B cell (primary cell): ENCODE results near the gene GATAD2A. TPM values are rescaled to one million over a fixed set of nuclear protein-coding genes. Genes with fewer than 3 reads are reported as not detected.

ENCODE experiments used
- ATAC-seq: fragments of 200-7000 bp; cut with Tn5 transposase; one replicate; pipeline ENCODE4 v1.10.0; 2021; ENCODE audit warnings: low read depth, mild to moderate bottlenecking, moderate number of reproducible peaks, moderate library complexity
- CTCF ChIA-PET: fragments of 350-600 bp; sonication (Branson Sonifier 250); formaldehyde crosslinking; loops from one replicate; lab custom pipeline; 2021; ENCODE audit warnings: antibody characterized with exemption, inconsistent platforms; lab: Charles Lee
- POLR2A ChIA-PET: fragments of 350-600 bp; sonication (Branson Sonifier 250); formaldehyde crosslinking; loops from one replicate; lab custom pipeline; 2021; ENCODE audit warnings: antibody characterized with exemption; lab: Charles Lee
- DNase-seq: peaks from one replicate; pipeline ENCODE4 v3.0.0; 2013
- H2AFZ ChIP-seq: 2 replicates; pipeline ENCODE4 v1.6.1; 2012; ENCODE audit warnings: mild to moderate bottlenecking, low read depth, low read length; ENCODE audit not compliant: insufficient read depth, poor library complexity, severe bottlenecking
- H3K27ac ChIP-seq, 2 donors: 1 replicate in 1 of 2; 2 replicates in 1 of 2; pipeline ENCODE4 v1.5.1; 2012 to 2013; ENCODE audit warnings: low read length in 2 of 2, mild to moderate bottlenecking in 2 of 2, moderate library complexity in 1 of 2
- H3K27me3 ChIP-seq, 4 experiments: fragments of 200-600 bp in 1 of 4; sonication (generic) in 1 of 4; replicated peaks in 1 of 4; 1 replicate in 2 of 4; 2 replicates in 2 of 4; pipeline versions ENCODE4 v1.6.1 to v1.7.0; 2013 to 2016; ENCODE audit warnings: low read length in 3 of 4, mild to moderate bottlenecking in 2 of 4, mixed read lengths in 1 of 4, moderate library complexity in 1 of 4; ENCODE audit not compliant: insufficient read depth in 4 of 4, control insufficient read depth in 3 of 4; ENCODE audit errors: control extremely low read depth in 1 of 4
- H3K36me3 ChIP-seq, 2 experiments: replicated peaks in 1 of 2; 1 replicate in 1 of 2; 2 replicates in 1 of 2; pipeline versions ENCODE4 v1.6.1 to v1.7.1; 2013; ENCODE audit warnings: low read length in 1 of 2; ENCODE audit not compliant: insufficient read depth in 2 of 2, control insufficient read depth in 1 of 2; ENCODE audit errors: control extremely low read depth in 1 of 2, extremely low read depth in 1 of 2
- H3K4me1 ChIP-seq, 2 donors: fragments of 200-600 bp in 1 of 2; sonication (generic) in 1 of 2; 1 replicate in 1 of 2; 2 replicates in 1 of 2; pipeline versions ENCODE4 v1.5.1 to v1.6.1; 2013 to 2017; ENCODE audit warnings: low read length in 2 of 2; ENCODE audit not compliant: control insufficient read depth in 2 of 2, insufficient read depth in 2 of 2
- H3K4me2 ChIP-seq: replicated peaks from 2 replicates; pipeline ENCODE3; 2012; ENCODE audit warnings: mild to moderate bottlenecking, low read depth, low read length; ENCODE audit not compliant: poor library complexity, severe bottlenecking
- H3K4me3 ChIP-seq, 5 experiments: fragments of 200-600 bp in 1 of 5; sonication (generic) in 1 of 5; 1 replicate in 3 of 5; 2 replicates in 2 of 5; pipeline versions ENCODE4 v1.5.1 to v1.7.0; 2011 to 2016; ENCODE audit warnings: low read length in 4 of 5, mild to moderate bottlenecking in 4 of 5, low read depth in 2 of 5, control low read depth in 1 of 5, moderate library complexity in 1 of 5; ENCODE audit not compliant: insufficient read depth in 1 of 5; ENCODE audit errors: control extremely low read depth in 1 of 5, extremely low read depth in 1 of 5
- H3K79me2 ChIP-seq: fragments of 200-600 bp; sonication (generic); one replicate; pipeline ENCODE4 v1.6.0; 2016; ENCODE audit warnings: low read length; ENCODE audit not compliant: control insufficient read depth, insufficient read depth
- H3K9ac ChIP-seq: fragments of 200-600 bp; sonication (generic); 2 replicates; pipeline ENCODE4 v1.6.1; 2017; ENCODE audit warnings: mild to moderate bottlenecking, low read length, moderate library complexity
- H3K9me3 ChIP-seq, 3 donors: one replicate each; pipeline versions ENCODE4 v1.6.1 to v1.7.1; 2013; ENCODE audit warnings: low read length in 2 of 3; ENCODE audit not compliant: control insufficient read depth in 2 of 3, insufficient read depth in 1 of 3; ENCODE audit errors: control extremely low read depth in 1 of 3
- H4K20me1 ChIP-seq: 2 replicates; pipeline ENCODE4 v1.6.0; 2012; ENCODE audit warnings: mild to moderate bottlenecking, low read length; ENCODE audit not compliant: insufficient read depth, control insufficient read depth, poor library complexity, severe bottlenecking
- H3K27ac Mint-ChIP-seq: one replicate; pipeline ENCODE4 v1.8.0; 2021; ENCODE audit warnings: mixed read lengths
- H3K27me3 Mint-ChIP-seq: one replicate; pipeline ENCODE4 v1.8.0; 2021; ENCODE audit warnings: mixed read lengths
- H3K4me1 Mint-ChIP-seq: one replicate; pipeline ENCODE4 v1.8.0; 2021; ENCODE audit warnings: mixed read lengths
- H3K4me3 Mint-ChIP-seq: one replicate; pipeline ENCODE4 v1.8.0; 2021; ENCODE audit warnings: mixed read lengths
- H3K9me3 Mint-ChIP-seq: one replicate; pipeline ENCODE4 v1.8.0; 2022; ENCODE audit warnings: mixed read lengths; ENCODE audit not compliant: insufficient read depth
- EZH2 ChIP-seq: IDR thresholded peaks from 2 replicates; pipeline ENCODE4 v1.6.1; 2012; ENCODE audit warnings: borderline replicate concordance, low read depth, mild to moderate bottlenecking, moderate library complexity, low read length; ENCODE audit not compliant: insufficient read depth, poor library complexity, severe bottlenecking
- WGBS: methylation state at CpG from one replicate; pipeline ENCODE4 v1.1.5; 2013; ENCODE audit warnings: missing lambda C conversion rate; ENCODE audit not compliant: insufficient coverage; 5-methylcytosine and 5-hydroxymethylcytosine counted together
- intact Hi-C: fragments of 100-400 bp; cut with micrococcal nuclease; formaldehyde crosslinking; loops from one replicate; pipeline ENCODE4 v1.10.0; 2022
- polyA plus RNA-seq: library from polyadenylated mRNA; depleted of rRNA; stranded (reverse); fragments of >200 nt; gene quantifications from 2 replicates; pipeline ENCODE4 v1.2.3, GENCODE V29; 2012
- total RNA-seq, 2 donors: library from RNA; stranded (reverse); fragments of 120-200 nt in 1 of 2; gene quantifications; 1 replicate in 1 of 2; 2 replicates in 1 of 2; pipeline versions ENCODE4 v1.2.3 to v1.2.4, GENCODE V29; 2013 to 2022
- TF ChIP-seq, protein P1 (sequence below): fragments of 200-600 bp; IDR thresholded peaks from one replicate; pipeline ENCODE4 v1.8.0; 2022; ENCODE audit warnings: antibody characterized with exemption, mild to moderate bottlenecking

The GATAD2A gene
- total and polyA plus RNA-seq, 2 donors (not counting 1 experiment from before 2014, with no cell fraction given): 28.8 to 76.3 TPM

- DNase-seq (no peak), ATAC-seq (no peak)
- ChIA-PET POLR2A (interaction anchor here (1.1 kb wide), 2 partner anchors 99 to 114 kb away, joined by 3 to 13 read pairs; partner anchors contain the start of gene GMIP), CTCF (interaction anchor here (0.6 to 7.5 kb wide), 5 partner anchors 9 to 429 kb away, joined by 3 to 88 read pairs (median 5); partner anchors contain the start of gene GMIP)
- Mint-ChIP-seq H3K4me1 (peaks cover 15% of the 10 kb centered on the region), H3K27ac (peak overlapping the region; percentile 59), H3K9me3 (no peaks in the 10 kb centered on the region), H3K27me3 (no peaks in the 10 kb centered on the region), H3K4me3 (no peak overlapping the region)
- Histone ChIP-seq H3K79me2 (peaks cover 21% of the 10 kb centered on the region), H3K4me1 (peaks cover 11 to 31% of the 10 kb centered on the region in 2 donors), H3K27ac (no peak overlapping the region), H3K4me3 (no peak overlapping the region), H3K9ac (no peak overlapping the region), H3K4me2 (no peak overlapping the region), H3K9me3 (peaks cover 0 to 3% (median 0%) of the 10 kb centered on the region in 3 donors), H3K27me3 (no peaks in the 10 kb centered on the region), H3K36me3 (peaks cover 0 to 22% of the 10 kb centered on the region in 2 experiments), H2AFZ (no peak overlapping the region), H4K20me1 (peaks cover 24% of the 10 kb centered on the region)
- TF ChIP-seq EZH2: no peak
- TF ChIP-seq, protein P1, sequence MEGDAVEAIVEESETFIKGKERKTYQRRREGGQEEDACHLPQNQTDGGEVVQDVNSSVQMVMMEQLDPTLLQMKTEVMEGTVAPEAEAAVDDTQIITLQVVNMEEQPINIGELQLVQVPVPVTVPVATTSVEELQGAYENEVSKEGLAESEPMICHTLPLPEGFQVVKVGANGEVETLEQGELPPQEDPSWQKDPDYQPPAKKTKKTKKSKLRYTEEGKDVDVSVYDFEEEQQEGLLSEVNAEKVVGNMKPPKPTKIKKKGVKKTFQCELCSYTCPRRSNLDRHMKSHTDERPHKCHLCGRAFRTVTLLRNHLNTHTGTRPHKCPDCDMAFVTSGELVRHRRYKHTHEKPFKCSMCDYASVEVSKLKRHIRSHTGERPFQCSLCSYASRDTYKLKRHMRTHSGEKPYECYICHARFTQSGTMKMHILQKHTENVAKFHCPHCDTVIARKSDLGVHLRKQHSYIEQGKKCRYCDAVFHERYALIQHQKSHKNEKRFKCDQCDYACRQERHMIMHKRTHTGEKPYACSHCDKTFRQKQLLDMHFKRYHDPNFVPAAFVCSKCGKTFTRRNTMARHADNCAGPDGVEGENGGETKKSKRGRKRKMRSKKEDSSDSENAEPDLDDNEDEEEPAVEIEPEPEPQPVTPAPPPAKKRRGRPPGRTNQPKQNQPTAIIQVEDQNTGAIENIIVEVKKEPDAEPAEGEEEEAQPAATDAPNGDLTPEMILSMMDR: no peak
- intact Hi-C loops: no loop called here
- WGBS: 89% methylated on average over 10 of the region's 11 CpGs
These were observed 124.4 kb downstream of the GATAD2A start for GRCh38 chr19:19529783-19530422.

- no peak overlapping the region for H3K27ac Mint-ChIP-seq
- intact Hi-C loops: no loop called here
These were observed 124.9 kb downstream of the GATAD2A start for GRCh38 chr19:19530423-19530804.

More at GRCh38 chr19:19530423-19530804, 124.9 kb downstream of the GATAD2A start:
- Mint-ChIP-seq H3K4me3 (no peak overlapping the region), H3K4me1 (peaks cover 11% of the 10 kb centered on the region), H3K27me3 (no peaks in the 10 kb centered on the region), H3K9me3 (no peaks in the 10 kb centered on the region)
- peaks cover 16% of the 10 kb centered on the region for H3K79me2 ChIP-seq
- H3K4me2 ChIP-seq: no peak overlapping the region
- peaks cover 11 to 26% of the 10 kb centered on the region in 2 donors for H3K4me1 ChIP-seq
- no peak overlapping the region for H2AFZ ChIP-seq
- ChIA-PET POLR2A (no interaction called here), CTCF (interaction anchor here (0.6 to 7.5 kb wide), 5 partner anchors 9 to 428 kb away, joined by 3 to 88 read pairs (median 5); partner anchors contain the start of gene GMIP)
- no peak overlapping the region for H3K4me3 ChIP-seq
- H3K27me3 ChIP-seq: no peaks in the 10 kb centered on the region
- ATAC-seq (no peak), DNase-seq (no peak)
- H4K20me1 ChIP-seq: peaks cover 19% of the 10 kb centered on the region
- TF ChIP-seq EZH2: no peak
- TF ChIP-seq, protein P1: no peak
- peaks cover 0 to 22% of the 10 kb centered on the region in 2 experiments for H3K36me3 ChIP-seq
- no peak overlapping the region for H3K9ac ChIP-seq
- no peak overlapping the region for H3K27ac ChIP-seq
- peaks cover 0 to 3% (median 0%) of the 10 kb centered on the region in 3 donors for H3K9me3 ChIP-seq
- 90% methylated on average over 2 of the region's 9 CpGs for whole genome bisulfite sequencing
